Measurements from ENCODE around the gene ABCC11.

GRCh38 chr16:48235058-48235555 is 12.2 kb downstream of the ABCC11 start:
- no peak for TF ChIP-seq CTCF (IDR thresholded peaks at IDR 0.05)
- no peak for TF ChIP-seq POLR2A (IDR thresholded peaks at IDR 0.05)
- TF ChIP-seq EP300 (IDR thresholded peaks at IDR 0.05): no peak
- TF ChIP-seq POLR2AphosphoS5 (IDR thresholded peaks at IDR 0.05): no peak
